ENCODE data around the gene DMKN. TPM values are rescaled to one million over a fixed set of nuclear protein-coding genes. Genes with fewer than 3 reads are reported as not detected.
"Not testable (repeated sequence)": the region's sequence is repeated elsewhere in the genome, so short reads cannot be mapped to it uniquely, and the experiment has no call there.

DMKN gene
- total and polyA plus RNA-seq, 2 donors (not counting 1 experiment from before 2014, with no cell fraction given), result 2.8 to 14.2 TPM

- Histone ChIP-seq H3K4me2 (ENCODE audit: extremely low read depth, insufficient read depth, low read length) (no peak overlapping the region), H3K27me3 (ENCODE audit: control insufficient read depth, insufficient read depth, low read length) (no peaks in the 10 kb centered on the region), H3K9ac (ENCODE audit: insufficient read depth, low read length) (no peak overlapping the region), H3K4me3 (replicated peaks in 1 of 4; ENCODE audit: control extremely low read depth in 1 of 4, insufficient read depth in 1 of 4, low read depth in 3 of 4, low read length in 4 of 4) (no peak overlapping the region), H3K27ac (ENCODE audit: insufficient read depth, low read length) (no peak overlapping the region), H3K36me3 (ENCODE audit: control insufficient read depth, insufficient read depth, low read length) (no peaks in the 10 kb centered on the region), H3K79me2 (ENCODE audit: control insufficient read depth, insufficient read depth, low read length) (no peaks in the 10 kb centered on the region), H2AFZ (ENCODE audit: low read length) (no peak overlapping the region), H3K4me1 (ENCODE audit: control insufficient read depth, extremely low read depth, insufficient read depth, low read length) (no peaks in the 10 kb centered on the region), H4K20me1 (ENCODE audit: control insufficient read depth, extremely low read depth, insufficient read depth, low read length) (no peaks in the 10 kb centered on the region), H3K9me3 (ENCODE audit: control insufficient read depth, insufficient read depth, low read depth, low read length) (no peaks in the 10 kb centered on the region)
- TF ChIP-seq EZH2 (IDR thresholded peaks at IDR 0.05; ENCODE audit: low read length, missing control alignments) (no peak), CTCF (conservative IDR thresholded peaks at IDR 0.05 in 1 of 2, IDR thresholded peaks at IDR 0.05 in 1 of 2; ENCODE audit: low read depth in 1 of 2, low read length in 2 of 2) (no peak)
- DNase-seq (ENCODE audit: low read depth in 2 of 2), result no peak
Measured at GRCh38 chr19:35474104-35474503, 39.3 kb downstream of the DMKN start.

GRCh38 chr19:35471946-35472345 lies 41.5 kb downstream of the DMKN start:
- TF ChIP-seq EZH2 (IDR thresholded peaks at IDR 0.05; ENCODE audit: low read length, missing control alignments) (no peak), CTCF (conservative IDR thresholded peaks at IDR 0.05 in 1 of 2, IDR thresholded peaks at IDR 0.05 in 1 of 2; ENCODE audit: low read depth in 1 of 2, low read length in 2 of 2) (no peak)
- DNase-seq (ENCODE audit: low read depth in 2 of 2), result no peak

GRCh38 chr19:35471075-35471474 lies 42.4 kb downstream of the DMKN start:
- H3K9me3 ChIP-seq (ENCODE audit: control insufficient read depth, insufficient read depth, low read depth, low read length); H3K4me3 ChIP-seq (replicated peaks in 1 of 4; ENCODE audit: control extremely low read depth in 1 of 4, insufficient read depth in 1 of 4, low read depth in 3 of 4, low read length in 4 of 4); H4K20me1 ChIP-seq (ENCODE audit: control insufficient read depth, extremely low read depth, insufficient read depth, low read length); H3K36me3 ChIP-seq (ENCODE audit: control insufficient read depth, insufficient read depth, low read length); H3K79me2 ChIP-seq (ENCODE audit: control insufficient read depth, insufficient read depth, low read length); H3K4me1 ChIP-seq (ENCODE audit: control insufficient read depth, extremely low read depth, insufficient read depth, low read length); H3K9ac ChIP-seq (ENCODE audit: insufficient read depth, low read length); DNase-seq (ENCODE audit: low read depth in 2 of 2); H2AFZ ChIP-seq (ENCODE audit: low read length); H3K27ac ChIP-seq (ENCODE audit: insufficient read depth, low read length); H3K27me3 ChIP-seq (ENCODE audit: control insufficient read depth, insufficient read depth, low read length); H3K4me2 ChIP-seq (ENCODE audit: extremely low read depth, insufficient read depth, low read length): not testable (repeated sequence)

More at GRCh38 chr19:35471946-35472345, 41.5 kb downstream of the DMKN start:
- Histone ChIP-seq H3K27me3 (ENCODE audit: control insufficient read depth, insufficient read depth, low read length) (no peaks in the 10 kb centered on the region), H3K9me3 (ENCODE audit: control insufficient read depth, insufficient read depth, low read depth, low read length) (no peaks in the 10 kb centered on the region), H3K4me3 (replicated peaks in 1 of 4; ENCODE audit: control extremely low read depth in 1 of 4, insufficient read depth in 1 of 4, low read depth in 3 of 4, low read length in 4 of 4) (no peak overlapping the region), H3K79me2 (ENCODE audit: control insufficient read depth, insufficient read depth, low read length) (no peaks in the 10 kb centered on the region), H2AFZ (ENCODE audit: low read length) (no peak overlapping the region), H4K20me1 (ENCODE audit: control insufficient read depth, extremely low read depth, insufficient read depth, low read length) (no peaks in the 10 kb centered on the region), H3K9ac (ENCODE audit: insufficient read depth, low read length) (no peak overlapping the region), H3K27ac (ENCODE audit: insufficient read depth, low read length) (no peak overlapping the region), H3K4me2 (ENCODE audit: extremely low read depth, insufficient read depth, low read length) (no peak overlapping the region), H3K4me1 (ENCODE audit: control insufficient read depth, extremely low read depth, insufficient read depth, low read length) (no peaks in the 10 kb centered on the region), H3K36me3 (ENCODE audit: control insufficient read depth, insufficient read depth, low read length) (no peaks in the 10 kb centered on the region)
